K562 (cell line): ENCODE measurements around the gene C1QL2. TPM values are rescaled to one million over a fixed set of nuclear protein-coding genes. Genes with fewer than 3 reads are reported as not detected.

Source experiments
- PHF21A ChIP-seq: fragments of 450-650 bp; IDR thresholded peaks from 2 replicates; pipeline ENCODE4 v1.6.1; 2017; ENCODE audit warnings: low read depth, borderline replicate concordance
- RAD51 ChIP-seq: fragments of 450-650 bp; IDR thresholded peaks from 2 replicates; pipeline ENCODE4 v1.7.1; 2016; ENCODE audit warnings: low read depth, mild to moderate bottlenecking, borderline replicate concordance
- ZNF318 ChIP-seq, 2 experiments: fragments of 450-650 bp; IDR thresholded peaks; 2 replicates each; pipeline ENCODE4 v1.6.1; 2016; ENCODE audit warnings: mild to moderate bottlenecking in 2 of 2, borderline replicate concordance in 1 of 2, low read depth in 1 of 2, moderate library complexity in 1 of 2
- polyA plus RNA-seq, 8 experiments: library from polyadenylated mRNA; depleted of rRNA in 4 of 8; stranded (reverse) in 5 of 8; unstranded in 3 of 8; fragments of >200 nt; fragmentation: Nextera tagmentation in 2 of 8; fragmentation: Illumina TruSeq in 1 of 8; extraction: Ambion mirVana in 2 of 8; extraction: Trizol in 1 of 8; gene quantifications; 2 replicates each; pipeline versions ENCODE4 v1.2.1 to v1.2.3, GENCODE V29; 2011 to 2014; ENCODE audit warnings: inconsistent platforms in 1 of 8, missing spikeins in 1 of 8
- total RNA-seq, 7 experiments: library from RNA; depleted of rRNA in 6 of 7; stranded (reverse); fragments of >200 nt in 6 of 7; fragmentation: Illumina TruSeq in 2 of 7; extraction: Trizol in 2 of 7; gene quantifications; 2 replicates each; pipeline versions ENCODE4 v1.2.1 to v1.2.3, GENCODE V29; 2011 to 2021; ENCODE audit warnings: low replicate concordance in 1 of 7

C1QL2 gene
- total and polyA plus RNA-seq, 9 of the 15 experiments (the other 6 are each of a cell fraction or from before 2014, with no cell fraction given), result not detected

GRCh38 chr2:119170504-119170903 is 12.0 kb upstream of the C1QL2 start (continued):
- TF ChIP-seq ZNF318 (IDR thresholded peaks at IDR 0.05; ENCODE audit: borderline replicate concordance in 1 of 2, low read depth in 1 of 2) (no peak), PHF21A (no peak), RAD51 (no peak)
